ENCODE measurements around the gene TMEM120B.

TMEM120B gene

DNA sequence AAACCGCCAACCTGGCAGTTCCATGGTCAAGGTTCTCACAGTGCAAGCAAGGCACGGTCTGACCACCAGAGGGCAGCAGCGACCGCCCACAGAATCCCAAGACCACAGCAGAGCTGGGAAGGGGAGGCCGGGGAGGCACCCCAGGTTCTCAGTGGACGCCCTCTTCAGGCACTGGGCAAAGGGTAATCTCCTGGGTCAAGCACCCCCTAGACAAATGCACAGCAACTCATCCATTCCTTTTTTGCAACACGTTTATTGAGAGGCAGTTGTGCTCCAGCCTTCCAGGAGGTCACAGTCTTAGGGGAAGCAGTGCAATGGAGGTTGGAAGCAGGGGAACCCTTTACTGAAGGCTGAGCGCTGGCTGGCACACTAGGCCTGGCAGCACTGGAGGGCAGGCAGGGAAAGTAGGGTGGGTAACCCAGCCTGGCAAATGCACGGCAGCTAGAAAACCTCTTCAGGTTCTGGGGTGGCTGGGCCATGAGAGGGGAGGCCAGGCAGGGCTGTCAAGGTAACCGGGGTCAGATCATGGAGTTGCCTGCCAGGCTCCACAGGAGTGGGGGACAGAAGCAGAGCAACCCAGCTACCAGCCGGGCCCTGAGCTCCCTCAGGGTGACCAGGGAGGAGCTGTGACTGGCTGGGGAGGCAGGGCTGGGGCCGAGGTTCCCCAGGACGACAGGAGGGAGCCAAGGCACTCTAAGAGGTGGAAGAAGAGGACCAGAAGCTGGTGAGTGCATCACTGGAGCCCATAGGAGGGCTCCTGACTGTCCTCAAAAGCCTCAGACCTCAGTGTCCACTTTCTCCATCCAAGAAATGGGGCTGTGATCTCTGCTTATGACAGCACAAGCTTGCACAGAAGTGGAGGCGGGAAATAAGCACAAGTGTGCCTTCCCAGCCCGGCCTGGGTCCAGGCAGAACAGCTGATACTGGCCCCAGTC is 82.7 kb downstream of the TMEM120B start:
- no peaks in the 10 kb centered on the region for H3K9me3 ChIP-seq (ENCODE audit: severe bottlenecking)
- H3K36me3 ChIP-seq (ENCODE audit: low read depth) = peaks cover 10% of the 10 kb centered on the region; the same call in 1 of the 2 replicates
- no peak overlapping the region for H3K4me3 ChIP-seq (ENCODE audit: severe bottlenecking)
- peak overlapping the region; percentile 100 for H3K27ac ChIP-seq (ENCODE audit: poor library complexity, severe bottlenecking)
- H3K27me3 ChIP-seq (ENCODE audit: insufficient read depth, poor library complexity, severe bottlenecking) = no peaks in the 10 kb centered on the region
- peaks cover 36% of the 10 kb centered on the region for H3K4me1 ChIP-seq (ENCODE audit: insufficient read depth, poor library complexity, severe bottlenecking)
- ATAC-seq (ENCODE audit: low read depth) = peak; percentile 20
- TF ChIP-seq, protein P1, sequence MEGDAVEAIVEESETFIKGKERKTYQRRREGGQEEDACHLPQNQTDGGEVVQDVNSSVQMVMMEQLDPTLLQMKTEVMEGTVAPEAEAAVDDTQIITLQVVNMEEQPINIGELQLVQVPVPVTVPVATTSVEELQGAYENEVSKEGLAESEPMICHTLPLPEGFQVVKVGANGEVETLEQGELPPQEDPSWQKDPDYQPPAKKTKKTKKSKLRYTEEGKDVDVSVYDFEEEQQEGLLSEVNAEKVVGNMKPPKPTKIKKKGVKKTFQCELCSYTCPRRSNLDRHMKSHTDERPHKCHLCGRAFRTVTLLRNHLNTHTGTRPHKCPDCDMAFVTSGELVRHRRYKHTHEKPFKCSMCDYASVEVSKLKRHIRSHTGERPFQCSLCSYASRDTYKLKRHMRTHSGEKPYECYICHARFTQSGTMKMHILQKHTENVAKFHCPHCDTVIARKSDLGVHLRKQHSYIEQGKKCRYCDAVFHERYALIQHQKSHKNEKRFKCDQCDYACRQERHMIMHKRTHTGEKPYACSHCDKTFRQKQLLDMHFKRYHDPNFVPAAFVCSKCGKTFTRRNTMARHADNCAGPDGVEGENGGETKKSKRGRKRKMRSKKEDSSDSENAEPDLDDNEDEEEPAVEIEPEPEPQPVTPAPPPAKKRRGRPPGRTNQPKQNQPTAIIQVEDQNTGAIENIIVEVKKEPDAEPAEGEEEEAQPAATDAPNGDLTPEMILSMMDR (IDR thresholded peaks at IDR 0.05; ENCODE audit: poor library complexity, severe bottlenecking) = peak; percentile 76
- peak; percentile 70 for DNase-seq (ENCODE audit: low spot score)

DNA sequence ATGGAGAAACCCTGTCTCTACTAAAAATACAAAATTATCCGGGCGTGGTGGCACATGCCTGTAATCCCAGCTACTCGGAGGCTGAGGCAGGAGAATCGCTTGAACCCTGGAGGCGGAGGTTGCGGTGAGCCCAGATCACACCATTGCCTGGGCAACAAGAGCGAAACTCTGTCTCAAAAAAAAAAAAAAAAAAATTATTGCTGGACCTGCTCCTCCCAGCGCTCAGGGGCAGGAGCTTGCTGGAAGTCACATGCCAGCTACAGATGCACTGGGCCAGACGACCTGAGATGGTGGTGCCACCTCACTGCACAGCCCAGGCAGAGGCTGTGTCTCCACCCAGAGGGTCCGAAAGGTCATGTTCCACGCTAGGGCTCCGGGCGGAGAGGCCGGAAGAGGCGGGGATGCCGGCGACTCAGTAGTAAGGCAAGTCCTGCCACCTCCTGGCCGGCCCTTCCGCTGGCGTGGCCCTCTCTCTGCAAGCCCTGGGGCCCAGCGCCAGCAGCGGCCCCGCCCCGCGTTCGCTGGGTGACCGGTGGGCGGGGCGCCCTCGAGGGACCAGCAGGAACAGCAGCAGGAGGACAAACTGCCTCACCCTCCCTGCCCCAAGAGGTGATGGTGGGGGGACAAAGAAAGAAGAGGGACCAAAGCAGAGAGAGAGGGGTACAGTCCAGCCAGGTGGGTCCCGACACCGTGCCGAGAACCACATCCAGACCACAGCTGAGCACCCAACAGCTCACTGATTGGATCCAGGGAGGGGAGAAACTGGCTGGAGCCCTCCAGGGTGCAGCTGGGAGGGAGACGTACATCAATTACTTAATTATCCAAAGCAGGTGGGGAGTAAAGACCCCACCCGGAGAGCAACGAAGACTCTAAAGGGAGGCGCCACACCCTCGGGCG is 84.6 kb downstream of the TMEM120B start:
- peaks cover 40% of the 10 kb centered on the region for H3K4me1 ChIP-seq (ENCODE audit: insufficient read depth, poor library complexity, severe bottlenecking)
- ATAC-seq (ENCODE audit: low read depth) (peak; percentile 17), DNase-seq (ENCODE audit: low spot score) (peak; percentile 86)
- H3K27ac ChIP-seq (ENCODE audit: poor library complexity, severe bottlenecking) = peak overlapping the region; percentile 100
- no peaks in the 10 kb centered on the region for H3K27me3 ChIP-seq (ENCODE audit: insufficient read depth, poor library complexity, severe bottlenecking)
- TF ChIP-seq, protein P1 (IDR thresholded peaks at IDR 0.05; ENCODE audit: poor library complexity, severe bottlenecking) = peak; percentile 27
- peaks cover 15% of the 10 kb centered on the region; the same call in 1 of the 2 replicates for H3K36me3 ChIP-seq (ENCODE audit: low read depth)
- H3K4me3 ChIP-seq (ENCODE audit: severe bottlenecking) = peak overlapping the region; percentile 14
- H3K9me3 ChIP-seq (ENCODE audit: severe bottlenecking) = no peaks in the 10 kb centered on the region

DNA sequence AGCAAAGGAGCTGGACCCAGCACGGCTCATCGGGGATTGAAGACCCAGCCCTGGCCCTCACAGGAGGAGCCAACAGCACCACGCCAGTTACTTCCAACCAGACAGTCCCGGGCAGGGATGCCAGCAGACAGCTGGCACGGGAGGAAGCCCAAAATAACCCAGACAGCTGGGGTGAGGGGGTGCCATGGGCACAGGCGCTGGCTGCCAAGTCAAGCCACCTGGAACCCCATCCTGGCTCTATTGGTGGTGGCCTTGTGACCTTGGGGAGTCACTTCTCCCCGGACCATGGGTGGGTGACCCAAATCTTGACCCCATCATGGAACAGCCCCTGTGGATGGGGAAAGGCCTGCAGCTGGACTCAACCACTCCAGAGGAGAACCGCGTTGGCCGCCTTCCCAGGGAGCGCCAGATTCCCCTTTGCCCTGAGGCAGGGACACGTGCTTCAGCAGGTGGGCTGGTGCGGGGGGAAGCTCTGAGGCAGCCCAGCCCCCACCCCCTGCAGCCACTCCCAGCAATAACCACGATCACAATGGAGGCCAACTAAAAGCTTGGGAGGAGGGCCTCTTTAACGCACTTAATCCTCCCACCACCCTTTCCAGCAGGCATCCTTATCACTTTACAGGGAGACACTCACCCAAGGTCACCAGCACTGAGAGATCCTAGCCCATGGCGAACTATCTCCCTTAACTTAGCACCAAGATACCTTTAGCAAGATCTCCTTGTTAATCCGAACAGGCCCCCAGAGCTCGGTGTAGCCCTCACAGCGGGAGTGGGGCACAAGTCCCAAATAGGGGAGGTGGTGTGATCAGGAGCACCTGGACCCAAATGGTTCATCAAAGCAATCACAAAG is 85.6 kb downstream of the TMEM120B start:
- Histone ChIP-seq H3K9me3 (ENCODE audit: severe bottlenecking) (no peaks in the 10 kb centered on the region), H3K27ac (ENCODE audit: poor library complexity, severe bottlenecking) (peak overlapping the region; percentile 100), H3K4me3 (ENCODE audit: severe bottlenecking) (no peak overlapping the region), H3K27me3 (ENCODE audit: insufficient read depth, poor library complexity, severe bottlenecking) (no peaks in the 10 kb centered on the region), H3K4me1 (ENCODE audit: insufficient read depth, poor library complexity, severe bottlenecking) (peaks cover 36% of the 10 kb centered on the region), H3K36me3 (ENCODE audit: low read depth) (peaks cover 15% of the 10 kb centered on the region; the same call in 1 of the 2 replicates)
- DNase-seq (ENCODE audit: low spot score) (peak; percentile 81), ATAC-seq (ENCODE audit: low read depth) (no peak)
- TF ChIP-seq, protein P1 (IDR thresholded peaks at IDR 0.05; ENCODE audit: poor library complexity, severe bottlenecking) = no peak

DNA sequence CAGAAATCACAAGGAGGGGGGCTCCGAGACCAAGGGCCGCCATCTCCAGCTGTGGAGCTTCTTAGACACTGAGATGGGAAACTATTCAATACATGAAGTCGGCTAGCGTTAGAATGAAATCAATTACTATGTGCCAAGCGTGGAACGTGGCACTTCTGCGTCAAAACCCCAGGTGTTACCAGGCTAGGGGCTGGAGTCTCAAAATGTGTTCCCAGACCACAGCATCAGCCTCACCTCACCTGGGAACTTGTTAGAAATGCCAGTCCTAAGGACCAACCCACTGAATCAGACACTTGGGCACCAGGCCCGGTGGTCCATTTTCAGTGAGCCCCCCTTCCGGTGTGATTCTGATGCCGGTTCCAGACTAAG is 86.2 kb downstream of the TMEM120B start:
- no peak for DNase-seq (ENCODE audit: low spot score)

More for the DNA sequence above, 86.2 kb downstream of the TMEM120B start:
- peak overlapping the region; percentile 100 for H3K27ac ChIP-seq (ENCODE audit: poor library complexity, severe bottlenecking)
- H3K9me3 ChIP-seq (ENCODE audit: severe bottlenecking) = no peaks in the 10 kb centered on the region
- H3K4me3 ChIP-seq (ENCODE audit: severe bottlenecking) = peak overlapping the region; percentile 12
- H3K36me3 ChIP-seq (ENCODE audit: low read depth) = peaks cover 15% of the 10 kb centered on the region; the same call in 1 of the 2 replicates
- H3K4me1 ChIP-seq (ENCODE audit: insufficient read depth, poor library complexity, severe bottlenecking) = peaks cover 36% of the 10 kb centered on the region
- H3K27me3 ChIP-seq (ENCODE audit: insufficient read depth, poor library complexity, severe bottlenecking) = no peaks in the 10 kb centered on the region
- no peak for ATAC-seq (ENCODE audit: low read depth)
- TF ChIP-seq, protein P1 (IDR thresholded peaks at IDR 0.05; ENCODE audit: poor library complexity, severe bottlenecking) = no peak
